GM20000 (cell line): ENCODE results near the gene ABI2.

ENCODE experiments used
- DNase-seq: peaks from one replicate; pipeline ENCODE4 v3.0.0; 2012; ENCODE audit warnings: low spot score
- TF ChIP-seq, protein P1 (sequence below): IDR thresholded peaks from 2 replicates; pipeline ENCODE4 v1.5.1; 2012; ENCODE audit warnings: mild to moderate bottlenecking, control low read depth; ENCODE audit errors: extremely low read depth, missing control alignments

The ABI2 gene

GRCh38 chr2:203394519-203395227 is 66.5 kb downstream of the ABI2 start:
- TF ChIP-seq, protein P1, sequence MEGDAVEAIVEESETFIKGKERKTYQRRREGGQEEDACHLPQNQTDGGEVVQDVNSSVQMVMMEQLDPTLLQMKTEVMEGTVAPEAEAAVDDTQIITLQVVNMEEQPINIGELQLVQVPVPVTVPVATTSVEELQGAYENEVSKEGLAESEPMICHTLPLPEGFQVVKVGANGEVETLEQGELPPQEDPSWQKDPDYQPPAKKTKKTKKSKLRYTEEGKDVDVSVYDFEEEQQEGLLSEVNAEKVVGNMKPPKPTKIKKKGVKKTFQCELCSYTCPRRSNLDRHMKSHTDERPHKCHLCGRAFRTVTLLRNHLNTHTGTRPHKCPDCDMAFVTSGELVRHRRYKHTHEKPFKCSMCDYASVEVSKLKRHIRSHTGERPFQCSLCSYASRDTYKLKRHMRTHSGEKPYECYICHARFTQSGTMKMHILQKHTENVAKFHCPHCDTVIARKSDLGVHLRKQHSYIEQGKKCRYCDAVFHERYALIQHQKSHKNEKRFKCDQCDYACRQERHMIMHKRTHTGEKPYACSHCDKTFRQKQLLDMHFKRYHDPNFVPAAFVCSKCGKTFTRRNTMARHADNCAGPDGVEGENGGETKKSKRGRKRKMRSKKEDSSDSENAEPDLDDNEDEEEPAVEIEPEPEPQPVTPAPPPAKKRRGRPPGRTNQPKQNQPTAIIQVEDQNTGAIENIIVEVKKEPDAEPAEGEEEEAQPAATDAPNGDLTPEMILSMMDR, result no peak
- DNase-seq, result no peak

DNA sequence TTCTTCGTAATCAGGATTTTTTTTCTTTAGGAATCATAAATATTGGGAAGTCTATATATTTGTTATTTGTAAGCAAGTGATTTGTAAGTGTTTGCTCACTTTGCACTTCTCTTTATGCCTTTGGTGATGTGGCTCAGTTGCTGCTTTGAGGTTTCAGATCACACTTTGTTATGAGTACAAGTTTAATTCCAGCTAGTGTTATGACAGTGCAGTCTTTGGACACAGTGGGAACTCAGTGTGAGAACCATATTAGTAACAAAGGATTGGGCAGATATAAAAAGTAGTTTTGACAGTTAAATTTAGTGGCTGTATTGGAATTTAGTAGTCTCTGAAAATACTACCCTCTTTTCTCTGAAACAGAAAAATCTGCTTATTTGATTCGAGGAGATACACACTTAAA is 67.7 kb downstream of the ABI2 start:
- TF ChIP-seq, protein P1, result no peak
- DNase-seq, result no peak

- no peak for DNase-seq
- TF ChIP-seq, protein P1, result no peak
Measured at GRCh38 chr2:203396667-203397066, 68.5 kb downstream of the ABI2 start.

GRCh38 chr2:203399031-203399430 is 70.8 kb downstream of the ABI2 start:
- TF ChIP-seq, protein P1, result no peak
- no peak for DNase-seq

DNA sequence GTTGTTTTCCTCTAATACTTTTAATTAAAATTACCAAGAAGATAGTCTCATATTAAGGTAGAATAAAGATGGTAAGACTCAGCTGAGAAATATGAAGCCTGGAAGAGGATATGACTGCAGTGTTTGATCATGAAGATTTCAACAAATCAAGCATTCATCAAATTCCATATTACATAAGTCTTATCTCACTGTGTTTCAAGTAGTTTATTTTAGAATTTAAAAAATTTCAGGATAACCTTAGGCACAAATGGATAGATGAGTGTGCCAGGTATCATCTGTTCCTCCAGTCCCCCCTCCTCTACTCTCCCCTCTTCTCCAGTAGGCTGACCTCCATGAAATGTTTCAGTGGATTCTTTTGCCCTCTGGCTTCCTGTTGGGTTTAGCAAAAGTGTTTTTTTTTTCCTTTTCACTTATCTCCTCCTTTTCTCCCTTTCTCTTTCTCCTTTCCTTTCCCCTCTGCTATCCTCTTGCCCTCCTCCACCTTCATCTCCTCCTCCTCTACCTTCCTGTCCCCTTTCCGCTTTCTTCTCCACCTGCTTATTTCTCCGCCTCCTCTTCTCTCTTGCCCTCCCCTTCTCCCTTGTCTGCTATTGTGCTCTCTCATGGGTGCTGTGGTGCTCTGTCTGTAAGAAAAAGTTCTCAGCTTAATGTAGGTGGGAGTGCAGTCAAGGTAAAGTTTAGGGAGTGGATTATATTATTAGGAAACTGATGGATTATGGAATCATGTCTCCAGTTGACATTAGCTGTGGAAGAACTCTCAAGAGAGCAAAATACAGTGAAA is 72.8 kb downstream of the ABI2 start:
- no peak for DNase-seq
- TF ChIP-seq, protein P1, result no peak

DNA sequence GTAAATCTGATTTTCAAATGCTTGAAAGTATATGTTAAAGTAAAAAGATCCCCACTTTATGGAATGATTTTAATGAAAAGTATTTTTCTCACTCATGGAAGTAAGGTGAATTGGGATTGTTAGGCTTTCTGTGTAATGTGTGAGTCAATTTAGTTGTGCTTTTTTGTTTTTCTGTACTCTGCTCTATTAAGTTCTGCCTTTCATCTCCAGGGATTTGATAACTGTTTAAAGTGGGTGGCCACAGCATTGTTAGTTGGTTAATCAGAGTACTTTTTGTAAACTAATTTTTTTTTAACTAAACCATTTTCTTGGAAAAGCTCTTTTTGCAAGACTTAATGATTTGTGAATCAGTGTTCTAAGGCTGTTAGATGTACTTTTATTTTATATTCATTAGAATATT is 76.8 kb downstream of the ABI2 start:
- TF ChIP-seq, protein P1, result no peak
- no peak for DNase-seq

GRCh38 chr2:203407496-203407895 is 79.3 kb downstream of the ABI2 start:
- DNase-seq, result no peak
- TF ChIP-seq, protein P1, result no peak
